Mammary epithelial cell (primary cell): ENCODE measurements around the gene DCLK3.

Source experiments
- EZH2 ChIP-seq: IDR thresholded peaks from 2 replicates; pipeline ENCODE4 v1.6.1; 2012; ENCODE audit warnings: low read length, inconsistent platforms, borderline replicate concordance
- TF ChIP-seq, protein P1 (sequence below), 2 donors: IDR thresholded peaks in 1 of 2; conservative IDR thresholded peaks in 1 of 2; 2 replicates each; pipeline ENCODE4 v1.5.1; 2011 to 2012; ENCODE audit warnings: inconsistent platforms in 2 of 2, low read length in 2 of 2, mild to moderate bottlenecking in 2 of 2, control low read depth in 1 of 2, low read depth in 1 of 2; ENCODE audit not compliant: insufficient read depth in 1 of 2; ENCODE audit errors: extremely low read depth in 1 of 2

DNA sequence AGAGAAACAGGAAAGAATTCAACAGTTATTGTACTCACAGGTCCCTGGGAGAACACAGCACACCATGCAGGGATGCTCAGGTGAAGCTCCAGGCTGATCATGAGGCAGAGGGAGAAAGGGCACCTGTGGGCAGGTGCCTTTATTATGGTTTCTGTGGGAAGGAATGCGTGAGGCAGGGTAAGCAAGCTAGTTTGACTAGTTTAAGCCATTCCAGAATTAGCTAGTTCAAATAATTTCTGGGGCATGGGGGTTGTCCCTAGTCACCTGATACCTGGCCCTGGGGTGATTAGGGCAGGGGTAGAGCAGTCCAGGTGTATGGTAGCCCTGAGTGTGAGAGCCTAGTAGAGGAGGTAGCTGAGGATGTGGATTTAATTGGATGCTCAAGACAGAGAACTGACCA, 47.9 kb upstream of the DCLK3 start:
- TF ChIP-seq, protein P1, sequence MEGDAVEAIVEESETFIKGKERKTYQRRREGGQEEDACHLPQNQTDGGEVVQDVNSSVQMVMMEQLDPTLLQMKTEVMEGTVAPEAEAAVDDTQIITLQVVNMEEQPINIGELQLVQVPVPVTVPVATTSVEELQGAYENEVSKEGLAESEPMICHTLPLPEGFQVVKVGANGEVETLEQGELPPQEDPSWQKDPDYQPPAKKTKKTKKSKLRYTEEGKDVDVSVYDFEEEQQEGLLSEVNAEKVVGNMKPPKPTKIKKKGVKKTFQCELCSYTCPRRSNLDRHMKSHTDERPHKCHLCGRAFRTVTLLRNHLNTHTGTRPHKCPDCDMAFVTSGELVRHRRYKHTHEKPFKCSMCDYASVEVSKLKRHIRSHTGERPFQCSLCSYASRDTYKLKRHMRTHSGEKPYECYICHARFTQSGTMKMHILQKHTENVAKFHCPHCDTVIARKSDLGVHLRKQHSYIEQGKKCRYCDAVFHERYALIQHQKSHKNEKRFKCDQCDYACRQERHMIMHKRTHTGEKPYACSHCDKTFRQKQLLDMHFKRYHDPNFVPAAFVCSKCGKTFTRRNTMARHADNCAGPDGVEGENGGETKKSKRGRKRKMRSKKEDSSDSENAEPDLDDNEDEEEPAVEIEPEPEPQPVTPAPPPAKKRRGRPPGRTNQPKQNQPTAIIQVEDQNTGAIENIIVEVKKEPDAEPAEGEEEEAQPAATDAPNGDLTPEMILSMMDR (conservative IDR thresholded peaks at IDR 0.05 in 1 of 2, IDR thresholded peaks at IDR 0.05 in 1 of 2; ENCODE audit: extremely low read depth in 1 of 2, insufficient read depth in 1 of 2, low read depth in 1 of 2, low read length in 2 of 2), result no peak
- TF ChIP-seq EZH2, result no peak
